Adrenal gland (tissue), 5 donors: Measurements from ENCODE around the gene BMPR1B.

ENCODE experiments used
- CTCF ChIP-seq, 6 experiments: fragments of 450-650 bp in 4 of 6; fragments of 200-600 bp in 2 of 6; sonication (generic) in 1 of 6; IDR thresholded peaks; 1 replicate in 5 of 6; 2 replicates in 1 of 6; pipeline versions ENCODE4 v1.5.1 to v1.8.0; 2016 to 2021; ENCODE audit warnings: antibody characterized with exemption in 6 of 6, mild to moderate bottlenecking in 2 of 6, moderate library complexity in 1 of 6
- POLR2A ChIP-seq, 2 donors: fragments of 450-650 bp; IDR thresholded peaks; one replicate each; pipeline ENCODE4 v1.6.1; 2017; ENCODE audit warnings: antibody characterized with exemption in 2 of 2, mild to moderate bottlenecking in 2 of 2, moderate library complexity in 1 of 2
- donor health status: DM: no; HTN: no; CAD: no.

GRCh38 chr4:94803181-94803580 is 45.4 kb downstream of the BMPR1B start:
- no peak for TF ChIP-seq CTCF (IDR thresholded peaks at IDR 0.05)
- TF ChIP-seq POLR2A (IDR thresholded peaks at IDR 0.05): no peak
